Measurements from ENCODE around the gene DDIAS. TPM values are rescaled to one million over a fixed set of nuclear protein-coding genes. Genes with fewer than 3 reads are reported as not detected.
A peak's percentile ranks its signal among the peaks of the same experiment; 100 is the strongest.

DDIAS gene
- total RNA-seq, 4 donors from 2014 or later = 0.22 to 3.1 (median 1.3) TPM

DNA sequence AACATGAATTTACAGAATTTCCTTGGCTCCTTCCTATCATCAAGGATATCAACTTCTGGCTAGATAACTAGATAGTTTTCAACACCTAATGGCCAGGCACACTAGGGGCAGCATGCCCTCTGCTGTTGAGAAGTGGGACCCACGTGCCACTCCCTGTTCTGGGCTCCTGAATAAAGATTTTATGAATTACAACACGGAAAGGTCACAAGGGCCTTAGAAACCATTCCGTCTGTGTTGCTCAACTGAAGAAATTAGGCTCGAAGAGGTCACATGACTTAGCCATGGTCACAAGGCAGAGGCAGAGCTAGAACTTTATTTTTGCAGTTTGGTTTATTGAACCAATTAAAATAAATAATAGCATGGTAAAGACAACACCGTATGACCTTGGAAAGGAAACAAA, 37.3 kb upstream of the DDIAS start:
- Histone ChIP-seq H3K27ac (peak overlapping the region in 3 of 4 donors; percentile 36 to 65 (median 55)), H3K4me3 (no peak overlapping the region), H3K9me3 (no peaks in the 10 kb centered on the region), H3K36me3 (no peaks in the 10 kb centered on the region), H3K4me1 (peaks cover 0 to 42% (median 2%) of the 10 kb centered on the region in 4 donors), H3K27me3 (no peaks in the 10 kb centered on the region)
- peak; percentile 56 to 85 for TF ChIP-seq EP300 (IDR thresholded peaks at IDR 0.05)
- no peak for TF ChIP-seq POLR2A (IDR thresholded peaks at IDR 0.05)
- TF ChIP-seq, protein P1, sequence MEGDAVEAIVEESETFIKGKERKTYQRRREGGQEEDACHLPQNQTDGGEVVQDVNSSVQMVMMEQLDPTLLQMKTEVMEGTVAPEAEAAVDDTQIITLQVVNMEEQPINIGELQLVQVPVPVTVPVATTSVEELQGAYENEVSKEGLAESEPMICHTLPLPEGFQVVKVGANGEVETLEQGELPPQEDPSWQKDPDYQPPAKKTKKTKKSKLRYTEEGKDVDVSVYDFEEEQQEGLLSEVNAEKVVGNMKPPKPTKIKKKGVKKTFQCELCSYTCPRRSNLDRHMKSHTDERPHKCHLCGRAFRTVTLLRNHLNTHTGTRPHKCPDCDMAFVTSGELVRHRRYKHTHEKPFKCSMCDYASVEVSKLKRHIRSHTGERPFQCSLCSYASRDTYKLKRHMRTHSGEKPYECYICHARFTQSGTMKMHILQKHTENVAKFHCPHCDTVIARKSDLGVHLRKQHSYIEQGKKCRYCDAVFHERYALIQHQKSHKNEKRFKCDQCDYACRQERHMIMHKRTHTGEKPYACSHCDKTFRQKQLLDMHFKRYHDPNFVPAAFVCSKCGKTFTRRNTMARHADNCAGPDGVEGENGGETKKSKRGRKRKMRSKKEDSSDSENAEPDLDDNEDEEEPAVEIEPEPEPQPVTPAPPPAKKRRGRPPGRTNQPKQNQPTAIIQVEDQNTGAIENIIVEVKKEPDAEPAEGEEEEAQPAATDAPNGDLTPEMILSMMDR (IDR thresholded peaks at IDR 0.05) = peak; percentile 48 to 79 (median 71)
- DNase-seq (ENCODE audit: low spot score in 2 of 2) = peak; percentile 53 to 69
- WGBS, 2 donors = 10 to 13% methylated on average over 5 of the region's 5 CpGs

DNA sequence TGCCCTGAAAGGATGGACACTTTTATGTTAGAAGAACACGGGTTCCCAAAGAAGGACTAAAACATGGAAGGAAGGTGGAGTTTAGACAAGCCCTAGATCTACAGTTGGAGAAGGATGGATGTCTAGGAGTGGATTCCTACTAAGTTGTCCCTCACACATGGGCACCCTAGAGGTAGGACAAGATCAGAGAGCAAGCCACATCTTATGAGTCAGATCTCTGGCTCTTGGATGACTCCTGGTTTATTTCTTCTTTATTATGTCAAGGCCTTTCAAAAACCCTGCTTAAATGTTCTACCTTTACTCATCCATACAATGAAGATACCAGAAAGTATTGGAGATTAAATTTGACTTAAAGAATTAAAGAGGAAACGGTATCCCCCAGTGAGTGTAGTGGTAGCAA, 35.7 kb upstream of the DDIAS start:
- no peaks in the 10 kb centered on the region for H3K27me3 ChIP-seq
- H3K27ac ChIP-seq = no peak overlapping the region
- TF ChIP-seq POLR2A (IDR thresholded peaks at IDR 0.05) (no peak), EP300 (IDR thresholded peaks at IDR 0.05) (no peak)
- TF ChIP-seq, protein P1 (IDR thresholded peaks at IDR 0.05) = no peak
- H3K9me3 ChIP-seq = no peaks in the 10 kb centered on the region
- 87 to 90% methylated on average over 2 of the region's 2 CpGs for WGBS, 2 donors
- no peak overlapping the region for H3K4me3 ChIP-seq
- peaks cover 0 to 48% (median 3%) of the 10 kb centered on the region in 4 donors for H3K4me1 ChIP-seq
- DNase-seq (ENCODE audit: low spot score in 2 of 2) = no peak
- H3K36me3 ChIP-seq = no peaks in the 10 kb centered on the region

DNA sequence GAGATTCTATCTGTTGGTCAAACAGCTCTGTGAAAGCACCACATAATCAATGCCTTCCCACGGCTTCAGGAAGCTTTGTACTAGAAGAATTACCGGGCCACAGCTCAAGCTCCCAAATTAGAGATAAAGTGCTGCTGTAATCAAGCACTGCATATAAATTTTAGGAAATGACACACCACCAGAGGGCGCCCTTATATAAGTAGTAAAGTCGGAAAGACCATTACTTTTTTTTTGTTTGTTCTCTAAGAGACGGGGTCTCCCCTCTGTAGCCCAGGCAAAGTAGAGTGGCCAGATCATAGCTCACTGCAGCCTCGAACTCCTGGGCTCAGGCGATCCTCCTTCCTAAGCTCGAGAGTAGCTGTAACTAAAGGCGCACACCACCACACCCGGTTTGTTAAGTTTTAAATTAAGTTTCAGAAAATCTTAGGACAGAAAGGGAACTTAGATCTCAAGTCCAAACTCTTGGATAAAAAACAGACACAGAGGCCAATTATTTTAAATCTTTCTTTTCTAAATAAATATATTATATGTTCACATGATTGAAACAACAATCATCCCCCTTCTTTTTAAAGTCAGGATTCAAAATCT, 33.9 kb upstream of the DDIAS start:
- H3K27ac ChIP-seq = peak overlapping the region in 1 of 4 donors; percentile 30
- TF ChIP-seq EP300 (IDR thresholded peaks at IDR 0.05) = no peak
- TF ChIP-seq, protein P1 (IDR thresholded peaks at IDR 0.05) = peak; percentile 65 to 81 (median 79)
- peak; percentile 79 to 99 for DNase-seq (ENCODE audit: low spot score in 2 of 2)
- 10 to 13% methylated on average over 10 of the region's 10 CpGs for WGBS, 2 donors
- H3K27me3 ChIP-seq = no peaks in the 10 kb centered on the region
- peaks cover 0 to 48% (median 3%) of the 10 kb centered on the region in 4 donors for H3K4me1 ChIP-seq
- H3K36me3 ChIP-seq = no peaks in the 10 kb centered on the region
- H3K9me3 ChIP-seq = no peaks in the 10 kb centered on the region
- peak overlapping the region in 1 of 4 donors; percentile 31 for H3K4me3 ChIP-seq

DNA sequence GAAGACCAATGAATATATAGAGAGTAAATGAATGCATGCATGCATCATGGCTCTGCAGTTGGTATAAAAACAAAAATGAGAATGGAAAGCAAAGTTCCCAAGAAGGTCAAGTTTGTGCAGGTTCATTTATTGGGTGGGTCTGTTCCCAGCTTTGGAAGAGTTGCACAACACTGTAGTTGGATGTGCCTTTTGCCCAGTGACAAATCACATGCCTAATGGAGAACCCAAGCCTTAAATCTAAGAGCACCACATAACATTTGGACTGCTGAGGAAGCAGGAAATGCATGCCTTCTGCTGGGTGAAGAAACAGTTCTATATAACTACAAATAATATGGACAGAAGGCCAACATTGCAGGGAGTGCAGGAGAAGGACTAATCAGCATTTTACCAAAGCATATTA, 31.9 kb upstream of the DDIAS start:
- Histone ChIP-seq H3K27me3 (no peaks in the 10 kb centered on the region), H3K36me3 (no peaks in the 10 kb centered on the region), H3K27ac (peak overlapping the region in 2 of 4 donors; percentile 41 to 51), H3K4me1 (peaks cover 0 to 43% (median 3%) of the 10 kb centered on the region in 4 donors), H3K9me3 (no peaks in the 10 kb centered on the region), H3K4me3 (no peak overlapping the region)
- TF ChIP-seq, protein P1 (IDR thresholded peaks at IDR 0.05) = no peak
- TF ChIP-seq EP300 (IDR thresholded peaks at IDR 0.05) = peak in 1 of 2 donors; percentile 75
- no peak for TF ChIP-seq POLR2A (IDR thresholded peaks at IDR 0.05)
- DNase-seq (ENCODE audit: low spot score in 2 of 2) = peak in 1 of 2 donors; percentile 34

DNA sequence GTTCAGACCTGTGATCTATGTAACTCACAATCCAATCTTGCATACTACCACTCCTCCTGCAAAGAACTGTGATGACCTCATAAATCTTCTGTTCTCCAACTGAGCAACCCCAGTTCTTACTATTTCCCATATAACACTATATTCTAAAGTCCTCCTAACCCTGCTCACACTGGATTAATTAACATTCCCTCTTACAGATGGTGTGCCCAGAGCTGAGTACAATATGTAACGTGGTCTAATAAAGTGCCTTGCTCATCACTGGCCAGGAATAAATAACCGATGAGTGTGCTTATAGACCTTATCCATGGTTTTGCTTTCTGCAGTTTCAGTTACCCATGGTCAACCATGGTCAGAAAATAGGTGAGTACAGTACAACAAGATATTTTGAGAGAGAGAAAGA, 29.9 kb upstream of the DDIAS start:
- no peak overlapping the region for H3K27ac ChIP-seq
- 95 to 96% methylated on average over 2 of the region's 2 CpGs for WGBS, 2 donors
- TF ChIP-seq POLR2A (IDR thresholded peaks at IDR 0.05) (no peak), EP300 (IDR thresholded peaks at IDR 0.05) (no peak)
- TF ChIP-seq, protein P1 (IDR thresholded peaks at IDR 0.05) = no peak
- H3K4me1 ChIP-seq = peaks cover 0 to 38% (median 3%) of the 10 kb centered on the region in 4 donors
- DNase-seq (ENCODE audit: low spot score in 2 of 2) = no peak
- no peaks in the 10 kb centered on the region for H3K9me3 ChIP-seq
- H3K27me3 ChIP-seq = no peaks in the 10 kb centered on the region
- no peak overlapping the region for H3K4me3 ChIP-seq
- no peaks in the 10 kb centered on the region for H3K36me3 ChIP-seq
